Measurements from ENCODE around the gene HPSE2.

- TF ChIP-seq CTCF (IDR thresholded peaks at IDR 0.05; ENCODE audit: low read depth, low read length) (no peak), EZH2phosphoT487 (IDR thresholded peaks at IDR 0.05; ENCODE audit: low read depth) (no peak)
These were observed 725.9 kb downstream of the HPSE2 start for GRCh38 chr10:98509745-98510144.
